Lung (tissue), 12 donors: Measurements from ENCODE around the gene SOX14. TPM values are rescaled to one million over a fixed set of nuclear protein-coding genes. Genes with fewer than 3 reads are reported as not detected.
A peak's percentile ranks its signal among the peaks of the same experiment; 100 is the strongest.

Experiments used
- ATAC-seq: fragments of 200-7000 bp; cut with Tn5 transposase; one replicate; pipeline ENCODE4 v1.9.1; 2020; ENCODE audit warnings: moderate number of reproducible peaks; ENCODE audit not compliant: insufficient read depth, low FRiP score
- DNase-seq, 3 donors: peaks; one replicate each; pipeline ENCODE4 v3.0.0-alpha.2; 2013 to 2017
- H3K27ac ChIP-seq, 2 donors: one replicate each; pipeline ENCODE4 v1.5.1; 2013; ENCODE audit warnings: mild to moderate bottlenecking in 2 of 2, moderate library complexity in 2 of 2, control low read depth in 1 of 2, inconsistent platforms in 1 of 2, low read depth in 1 of 2, low read length in 1 of 2
- H3K27me3 ChIP-seq, 3 donors: one replicate each; pipeline ENCODE4 v1.5.1; 2013; ENCODE audit warnings: low read length in 2 of 3; ENCODE audit not compliant: control insufficient read depth in 3 of 3, insufficient read depth in 3 of 3
- H3K36me3 ChIP-seq, 4 donors: one replicate each; pipeline ENCODE4 v1.5.1; 2013; ENCODE audit warnings: low read length in 4 of 4, mild to moderate bottlenecking in 1 of 4, moderate library complexity in 1 of 4; ENCODE audit not compliant: control insufficient read depth in 4 of 4, insufficient read depth in 4 of 4
- H3K4me1 ChIP-seq, 5 donors: one replicate each; pipeline ENCODE4 v1.5.1; 2013; ENCODE audit warnings: low read length in 5 of 5, mild to moderate bottlenecking in 2 of 5, moderate library complexity in 1 of 5; ENCODE audit not compliant: control insufficient read depth in 5 of 5, insufficient read depth in 5 of 5
- H3K4me3 ChIP-seq: one replicate; pipeline ENCODE4 v1.5.1; 2013; ENCODE audit warnings: mild to moderate bottlenecking, control low read depth, moderate library complexity
- H3K9ac ChIP-seq, 2 donors: one replicate each; pipeline ENCODE4 v1.5.1; 2013; ENCODE audit warnings: low read length in 2 of 2, control low read depth in 1 of 2; ENCODE audit not compliant: insufficient read depth in 1 of 2
- H3K9me3 ChIP-seq, 4 donors: one replicate each; pipeline ENCODE4 v1.5.1; 2013; ENCODE audit warnings: low read length in 3 of 4, mild to moderate bottlenecking in 1 of 4, moderate library complexity in 1 of 4; ENCODE audit not compliant: control insufficient read depth in 4 of 4, insufficient read depth in 3 of 4
- WGBS, 2 donors: extraction: QIAGEN DNeasy Blood & Tissue Kit; methylation state at CpG; one replicate each; pipeline ENCODE4 v1.1.7; 2013; 5-methylcytosine and 5-hydroxymethylcytosine counted together
- polyA plus RNA-seq, 2 donors: library from polyadenylated mRNA; stranded (reverse); fragments of 200-250 nt; gene quantifications; one replicate each; pipeline ENCODE4 v1.2.1, GENCODE V29; 2013
- total RNA-seq, 2 donors: library from RNA; depleted of rRNA in 1 of 2; stranded (reverse); fragments of >200 nt in 1 of 2; gene quantifications; one replicate each; pipeline ENCODE4 v1.2.1, GENCODE V29; 2014 to 2021
- TF ChIP-seq, protein P1 (sequence below): IDR thresholded peaks from 2 replicates; pipeline ENCODE4 v1.5.1; 2012; ENCODE audit warnings: mild to moderate bottlenecking; ENCODE audit errors: control extremely low read depth, extremely low read depth
- donor health status: control.
- donor health status: control.
- donor health status: Bipolar disorder and iron deficiency.
- donor health status: healthy.
- donor health status: DM: yes; HTN: yes; CAD: no.

Gene SOX14
- total and polyA plus RNA-seq, 4 donors: not detected

DNA sequence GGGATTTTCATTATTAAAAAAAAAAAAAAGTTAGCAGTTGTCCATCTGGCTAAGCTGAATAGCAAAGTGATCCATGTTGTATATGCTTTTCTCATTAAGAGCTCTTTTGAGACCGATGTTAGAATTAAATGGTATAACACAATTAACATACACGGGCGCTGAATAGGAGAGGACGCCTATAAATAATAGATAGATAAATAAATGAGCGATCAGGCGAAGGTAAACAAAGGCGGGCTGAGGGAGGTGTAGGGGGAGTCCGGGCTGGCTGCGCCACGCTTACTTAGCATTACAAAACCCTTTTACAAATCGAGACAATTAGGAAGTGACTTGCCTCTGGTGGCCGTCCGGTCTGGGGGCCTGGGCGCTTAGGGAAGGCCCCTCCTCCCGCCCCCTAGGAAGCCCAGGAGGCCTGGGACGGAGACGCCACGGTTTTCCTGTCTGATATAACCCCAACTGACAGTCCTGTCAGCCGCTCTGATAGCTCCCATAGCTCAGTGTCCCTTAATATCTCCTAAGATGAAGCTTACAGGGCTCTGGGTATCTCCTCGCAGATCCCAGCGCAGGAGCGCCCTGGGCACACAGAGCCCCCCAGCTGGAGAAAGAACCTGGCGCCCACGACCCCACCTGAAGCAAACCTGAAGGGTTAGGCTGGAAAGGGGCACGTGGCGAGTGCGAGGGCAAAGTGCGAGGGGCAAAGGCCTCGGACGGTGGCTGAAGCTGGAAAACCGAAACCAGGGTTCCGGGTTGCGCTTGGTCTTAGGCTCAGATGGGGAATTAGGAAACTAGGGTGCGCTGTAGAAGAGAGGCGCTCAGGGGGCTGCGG, 3.6 kb downstream of the SOX14 start:
- peaks cover 0 to 28% (median 20%) of the 10 kb centered on the region in 5 donors for H3K4me1 ChIP-seq
- H3K27ac ChIP-seq: no peak overlapping the region
- 3 to 6% methylated on average over 36 of the region's 36 CpGs for WGBS, 2 donors
- no peak overlapping the region for H3K9ac ChIP-seq
- DNase-seq (no peak), ATAC-seq (no peak)
- H3K9me3 ChIP-seq: peaks cover 0 to 18% (median 0%) of the 10 kb centered on the region in 4 donors
- no peaks in the 10 kb centered on the region for H3K36me3 ChIP-seq
- TF ChIP-seq, protein P1, sequence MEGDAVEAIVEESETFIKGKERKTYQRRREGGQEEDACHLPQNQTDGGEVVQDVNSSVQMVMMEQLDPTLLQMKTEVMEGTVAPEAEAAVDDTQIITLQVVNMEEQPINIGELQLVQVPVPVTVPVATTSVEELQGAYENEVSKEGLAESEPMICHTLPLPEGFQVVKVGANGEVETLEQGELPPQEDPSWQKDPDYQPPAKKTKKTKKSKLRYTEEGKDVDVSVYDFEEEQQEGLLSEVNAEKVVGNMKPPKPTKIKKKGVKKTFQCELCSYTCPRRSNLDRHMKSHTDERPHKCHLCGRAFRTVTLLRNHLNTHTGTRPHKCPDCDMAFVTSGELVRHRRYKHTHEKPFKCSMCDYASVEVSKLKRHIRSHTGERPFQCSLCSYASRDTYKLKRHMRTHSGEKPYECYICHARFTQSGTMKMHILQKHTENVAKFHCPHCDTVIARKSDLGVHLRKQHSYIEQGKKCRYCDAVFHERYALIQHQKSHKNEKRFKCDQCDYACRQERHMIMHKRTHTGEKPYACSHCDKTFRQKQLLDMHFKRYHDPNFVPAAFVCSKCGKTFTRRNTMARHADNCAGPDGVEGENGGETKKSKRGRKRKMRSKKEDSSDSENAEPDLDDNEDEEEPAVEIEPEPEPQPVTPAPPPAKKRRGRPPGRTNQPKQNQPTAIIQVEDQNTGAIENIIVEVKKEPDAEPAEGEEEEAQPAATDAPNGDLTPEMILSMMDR: no peak
- H3K27me3 ChIP-seq: peaks cover 20 to 100% (median 95%) of the 10 kb centered on the region in 3 donors
- no peak overlapping the region for H3K4me3 ChIP-seq

DNA sequence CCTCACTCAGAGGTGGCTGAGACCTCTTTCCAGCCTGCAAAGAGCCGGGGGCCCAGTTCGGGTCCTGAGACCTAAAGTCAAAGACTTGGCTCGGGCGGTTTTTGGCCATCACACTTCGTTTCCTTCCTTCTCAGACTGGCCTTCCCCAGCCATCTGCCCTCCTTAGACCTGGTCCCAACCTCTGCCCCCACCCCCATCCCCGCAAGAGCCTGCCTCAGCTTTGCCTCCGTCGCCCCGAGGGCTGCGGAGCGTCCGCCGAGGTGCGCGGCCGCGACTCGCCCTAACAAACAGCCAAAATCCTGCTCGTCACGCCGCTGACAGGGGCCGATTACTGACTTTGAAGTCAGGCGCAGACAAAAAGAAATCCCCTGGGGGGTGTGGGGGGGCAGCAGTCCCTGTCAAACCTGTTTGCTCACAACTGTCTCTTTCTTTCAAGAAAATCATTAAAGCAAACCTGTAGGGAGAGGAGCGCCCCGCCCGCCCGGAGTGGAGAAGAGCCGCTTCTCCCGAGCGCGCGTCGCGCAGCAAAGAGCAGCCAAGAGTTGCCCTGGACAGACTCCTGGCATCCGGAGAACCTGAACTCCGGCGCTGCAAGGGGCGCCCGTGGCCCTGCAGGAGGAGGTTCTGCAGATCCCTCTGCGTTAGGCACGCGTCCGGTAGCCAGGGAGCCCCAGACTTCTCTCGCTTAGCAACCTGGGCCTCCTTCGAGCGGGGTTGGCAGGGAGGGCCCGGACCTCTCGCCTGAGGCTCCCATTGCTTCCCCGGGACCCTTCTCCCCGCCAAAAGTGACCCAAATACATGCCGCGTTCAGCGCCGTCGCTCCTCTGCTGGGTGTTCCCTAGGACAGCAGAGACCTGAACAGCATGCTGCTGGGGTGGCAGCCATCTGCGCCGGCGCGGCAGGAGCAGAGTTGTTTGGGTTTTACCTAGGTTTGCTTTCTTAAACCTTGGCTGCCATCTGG, 4.5 kb downstream of the SOX14 start:
- no peak overlapping the region for H3K9ac ChIP-seq
- H3K9me3 ChIP-seq: peaks cover 0 to 18% (median 0%) of the 10 kb centered on the region in 4 donors
- peaks cover 0 to 28% (median 20%) of the 10 kb centered on the region in 5 donors for H3K4me1 ChIP-seq
- TF ChIP-seq, protein P1: no peak
- ATAC-seq: no peak
- H3K36me3 ChIP-seq: no peaks in the 10 kb centered on the region
- 3 to 4% methylated on average over 59 of the region's 59 CpGs for WGBS, 2 donors
- peaks cover 20 to 100% (median 95%) of the 10 kb centered on the region in 3 donors for H3K27me3 ChIP-seq
- DNase-seq: peak in 1 of 3 donors; percentile 20
- H3K27ac ChIP-seq: no peak overlapping the region
- H3K4me3 ChIP-seq: no peak overlapping the region

DNA sequence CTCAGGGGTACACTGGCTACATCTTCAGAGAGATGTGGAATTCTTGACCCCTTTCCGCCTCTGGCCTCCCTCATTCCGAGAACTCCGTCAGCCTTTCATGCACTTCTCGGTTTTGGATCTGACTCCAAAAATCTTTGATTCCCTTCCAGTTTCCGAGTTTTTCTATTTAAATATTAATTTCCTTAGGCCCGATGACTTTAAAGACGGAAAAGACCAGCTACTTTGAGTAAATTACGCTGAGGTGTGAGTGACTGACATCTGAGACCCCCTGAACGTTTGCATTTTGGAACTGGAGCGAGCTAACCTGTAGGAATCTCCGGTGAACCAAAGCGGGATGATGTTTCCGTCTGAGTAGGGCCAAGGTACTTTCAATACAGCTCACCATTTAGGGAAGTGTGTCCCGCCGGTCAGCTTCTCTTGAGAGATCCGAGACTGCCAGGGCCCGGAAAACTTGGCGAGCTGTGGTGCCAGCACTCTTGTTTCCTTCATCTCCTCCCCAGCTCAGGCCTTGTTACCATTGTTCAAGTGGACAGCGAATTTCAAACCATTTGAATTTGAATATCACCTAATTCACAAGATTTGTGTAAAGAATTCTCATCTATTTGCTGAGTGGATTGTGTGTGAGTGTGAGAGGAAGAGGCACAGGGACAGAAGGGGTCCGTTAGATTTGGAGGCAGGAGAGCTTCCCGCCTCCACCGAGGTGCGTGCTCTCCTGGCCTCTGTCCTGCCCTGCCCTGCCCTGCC, 5.4 kb downstream of the SOX14 start:
- H3K4me1 ChIP-seq: peaks cover 0 to 28% (median 19%) of the 10 kb centered on the region in 5 donors
- no peak overlapping the region for H3K9ac ChIP-seq
- H3K4me3 ChIP-seq: no peak overlapping the region
- H3K27me3 ChIP-seq: peaks cover 18 to 100% (median 98%) of the 10 kb centered on the region in 3 donors
- TF ChIP-seq, protein P1: no peak
- H3K36me3 ChIP-seq: no peaks in the 10 kb centered on the region
- H3K9me3 ChIP-seq: peaks cover 0 to 18% (median 0%) of the 10 kb centered on the region in 4 donors
- DNase-seq (no peak), ATAC-seq (no peak)
- no peak overlapping the region for H3K27ac ChIP-seq
- WGBS, 2 donors: 9 to 12% methylated on average over 23 of the region's 23 CpGs
